Measurements from ENCODE around the gene RARRES1. TPM values are rescaled to one million over a fixed set of nuclear protein-coding genes. Genes with fewer than 3 reads are reported as not detected.

Gene RARRES1
- total RNA-seq, 1 experiment from 2014 or later, result not detected

GRCh38 chr3:158678687-158679086 lies 53.6 kb downstream of the RARRES1 start:
- no TSS peak for BruUV-seq (replicated peaks)
- no peak overlapping the region for H3K27ac ChIP-seq (ENCODE audit: low read depth, low read length, poor library complexity, severe bottlenecking)

DNA sequence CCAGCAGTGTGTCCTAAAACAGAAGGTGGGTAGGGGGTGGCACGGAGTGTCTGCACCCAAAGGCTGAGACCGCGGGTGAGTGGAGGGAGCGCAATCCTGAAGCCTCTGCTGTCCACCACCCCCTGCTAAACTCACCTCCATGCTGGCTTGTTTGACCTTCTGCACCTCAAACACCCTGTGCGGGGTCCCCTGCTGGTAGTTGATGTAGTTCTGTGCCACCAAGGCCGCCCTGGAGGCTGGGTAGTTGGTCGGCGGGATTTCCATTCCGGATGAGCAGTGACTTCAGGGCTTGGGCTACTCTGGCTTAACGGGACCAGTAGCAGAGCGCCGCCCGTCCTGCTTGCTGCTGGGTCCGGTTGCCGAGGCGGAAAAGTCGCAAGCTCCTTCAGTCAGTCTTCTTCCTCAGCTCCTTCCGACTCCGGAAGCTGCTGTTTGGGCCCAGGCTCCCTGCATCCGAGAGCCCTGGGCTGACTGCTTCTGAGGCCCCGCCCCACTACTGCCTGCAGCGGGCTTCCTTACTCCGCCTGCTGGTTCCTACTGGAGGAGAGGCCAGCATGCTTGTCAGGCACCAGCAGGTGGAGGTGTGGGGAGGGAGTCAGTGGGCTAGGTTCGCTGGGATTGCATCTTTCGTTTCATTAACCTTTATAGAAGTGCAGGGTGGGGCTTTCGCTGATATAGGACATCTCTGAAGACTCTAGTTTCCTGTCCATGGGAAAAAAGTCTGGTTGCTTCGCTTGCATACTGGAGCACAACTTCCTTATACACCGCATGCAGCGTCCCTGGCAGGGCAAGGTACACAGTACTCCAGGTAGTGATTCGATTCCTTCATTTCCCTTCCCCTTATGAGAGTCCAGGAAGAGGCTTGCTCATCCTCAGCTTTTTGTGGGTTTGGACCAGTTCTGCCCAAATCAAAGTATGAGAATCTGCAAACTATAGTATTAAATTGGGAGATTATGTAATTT lies 59.8 kb downstream of the RARRES1 start, which contains the start of gene LXN:
Gene LXN, minus strand, starts transcription at position 434 of the 962 bp plus-strand sequence. Its CDS starts 170 bp downstream, at position 264.
- H3K27ac ChIP-seq (ENCODE audit: low read depth, low read length, poor library complexity, severe bottlenecking), result peak within 1 kb of the TSS; percentile 9
- BruUV-seq (replicated peaks), result no TSS peak
- DNase-seq (ENCODE audit: low spot score), result peak; percentile 80
- intact Hi-C loops (cut with micrococcal nuclease; ENCODE audit: unreplicated experiment), result no loop called here
- ChIA-PET POLR2A (ENCODE audit: low non-redundant PET) (no interaction called here), CTCF (no interaction called here)
- H3K4me3 ChIP-seq (ENCODE audit: low read depth, low read length, poor library complexity, severe bottlenecking), result peak within 1 kb of the TSS; percentile 40
- TF ChIP-seq CTCF (conservative IDR thresholded peaks at IDR 0.05; ENCODE audit: low read depth, low read length) (peak; percentile 59), EZH2 (IDR thresholded peaks at IDR 0.05; ENCODE audit: borderline replicate concordance, low read depth, low read length, poor library complexity, severe bottlenecking) (no peak)
- no peaks in the 10 kb centered on the region for H3K4me1 ChIP-seq (ENCODE audit: insufficient read depth, low read length, poor library complexity, severe bottlenecking)
- H3K9me3 ChIP-seq (ENCODE audit: low read depth, low read length, poor library complexity, severe bottlenecking), result no peaks in the 10 kb centered on the region
- H3K27me3 ChIP-seq (replicated peaks; ENCODE audit: insufficient read depth, low read depth, low read length, poor library complexity), result no peaks in the 10 kb centered on the region
- peaks cover under 1% of the 10 kb centered on the region for H3K36me3 ChIP-seq (ENCODE audit: insufficient read depth, low read length, poor library complexity, severe bottlenecking)

More at GRCh38 chr3:158678687-158679086, 53.6 kb downstream of the RARRES1 start:
- ChIA-PET POLR2A (ENCODE audit: low non-redundant PET) (no interaction called here), CTCF (no interaction called here)
- Histone ChIP-seq H3K4me1 (ENCODE audit: insufficient read depth, low read length, poor library complexity, severe bottlenecking) (no peaks in the 10 kb centered on the region), H3K9me3 (ENCODE audit: low read depth, low read length, poor library complexity, severe bottlenecking) (no peaks in the 10 kb centered on the region), H3K4me3 (ENCODE audit: low read depth, low read length, poor library complexity, severe bottlenecking) (no peak overlapping the region), H3K27me3 (replicated peaks; ENCODE audit: insufficient read depth, low read depth, low read length, poor library complexity) (no peaks in the 10 kb centered on the region), H3K36me3 (ENCODE audit: insufficient read depth, low read length, poor library complexity, severe bottlenecking) (peaks cover 6% of the 10 kb centered on the region)
- no peak for TF ChIP-seq CTCF (conservative IDR thresholded peaks at IDR 0.05; ENCODE audit: low read depth, low read length)
- no peak for TF ChIP-seq EZH2 (IDR thresholded peaks at IDR 0.05; ENCODE audit: borderline replicate concordance, low read depth, low read length, poor library complexity, severe bottlenecking)
- no peak for DNase-seq (ENCODE audit: low spot score)
- intact Hi-C loops (cut with micrococcal nuclease; ENCODE audit: unreplicated experiment), result no loop called here

GRCh38 chr3:158671821-158672214 lies 60.4 kb downstream of the RARRES1 start:
- BruUV-seq (replicated peaks), result no TSS peak
- ChIA-PET POLR2A (ENCODE audit: low non-redundant PET) (no interaction called here), CTCF (no interaction called here)
- Histone ChIP-seq H3K36me3 (ENCODE audit: insufficient read depth, low read length, poor library complexity, severe bottlenecking) (peaks cover 7% of the 10 kb centered on the region), H3K27me3 (replicated peaks; ENCODE audit: insufficient read depth, low read depth, low read length, poor library complexity) (no peaks in the 10 kb centered on the region), H3K9me3 (ENCODE audit: low read depth, low read length, poor library complexity, severe bottlenecking) (no peaks in the 10 kb centered on the region), H3K4me3 (ENCODE audit: low read depth, low read length, poor library complexity, severe bottlenecking) (peak overlapping the region; percentile 40), H3K27ac (ENCODE audit: low read depth, low read length, poor library complexity, severe bottlenecking) (peak overlapping the region; percentile 9), H3K4me1 (ENCODE audit: insufficient read depth, low read length, poor library complexity, severe bottlenecking) (no peaks in the 10 kb centered on the region)
- no peak for DNase-seq (ENCODE audit: low spot score)
- TF ChIP-seq CTCF (conservative IDR thresholded peaks at IDR 0.05; ENCODE audit: low read depth, low read length) (no peak), EZH2 (IDR thresholded peaks at IDR 0.05; ENCODE audit: borderline replicate concordance, low read depth, low read length, poor library complexity, severe bottlenecking) (no peak)
- intact Hi-C loops (cut with micrococcal nuclease; ENCODE audit: unreplicated experiment), result no loop called here
